IPS DF 4.7 (cell line): Measurements from ENCODE around the gene RWDD4.

Experiments used
- DNase-seq: peaks from one replicate; pipeline ENCODE4 v3.0.0-alpha.2; 2013; ENCODE audit warnings: low spot score; ENCODE audit errors: extremely low read depth

Gene RWDD4

DNA sequence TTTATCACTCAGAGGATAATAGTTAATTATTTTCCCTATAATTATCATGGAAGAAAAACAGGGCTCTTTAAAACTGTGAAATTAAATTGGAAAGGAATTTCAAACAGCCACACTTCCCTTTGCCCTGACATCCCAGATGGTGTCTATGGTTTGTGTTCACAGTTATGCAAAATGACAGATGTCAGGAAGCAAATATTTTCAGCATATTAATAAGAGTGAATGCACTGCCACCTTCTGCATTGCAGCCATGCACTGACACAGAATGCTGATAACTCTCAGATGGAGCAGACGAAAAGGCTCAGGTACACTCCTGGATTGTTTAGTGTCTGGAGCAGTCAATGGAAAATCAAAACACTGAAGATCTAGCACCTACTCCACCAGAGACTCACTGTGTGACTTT lies 57.6 kb downstream of the RWDD4 start:
- no peak for DNase-seq

DNA sequence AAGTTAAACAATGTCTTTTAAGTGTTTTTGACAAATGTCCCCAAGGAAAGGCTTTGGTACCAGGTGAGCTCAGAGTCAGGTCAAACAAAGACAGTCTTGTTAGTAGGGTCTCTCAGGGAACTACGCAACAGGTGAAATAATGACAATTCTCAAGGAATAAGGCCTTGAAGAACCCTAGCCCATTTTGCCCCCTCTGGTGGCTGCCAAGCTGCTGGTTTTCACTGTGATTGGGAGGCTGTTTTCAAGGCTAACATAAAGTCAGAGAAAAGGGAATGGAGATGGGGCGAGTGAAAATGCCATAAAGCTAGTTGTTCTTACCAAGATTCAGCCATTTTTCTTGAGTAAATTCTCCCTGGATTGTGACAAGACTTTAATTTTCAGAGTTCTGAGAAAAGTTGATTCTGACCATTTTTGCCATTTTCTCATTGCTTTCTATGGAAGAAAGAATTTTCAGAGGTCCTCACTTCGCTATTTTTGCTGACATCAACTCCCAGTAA lies 58.7 kb downstream of the RWDD4 start:
- DNase-seq, result no peak

DNA sequence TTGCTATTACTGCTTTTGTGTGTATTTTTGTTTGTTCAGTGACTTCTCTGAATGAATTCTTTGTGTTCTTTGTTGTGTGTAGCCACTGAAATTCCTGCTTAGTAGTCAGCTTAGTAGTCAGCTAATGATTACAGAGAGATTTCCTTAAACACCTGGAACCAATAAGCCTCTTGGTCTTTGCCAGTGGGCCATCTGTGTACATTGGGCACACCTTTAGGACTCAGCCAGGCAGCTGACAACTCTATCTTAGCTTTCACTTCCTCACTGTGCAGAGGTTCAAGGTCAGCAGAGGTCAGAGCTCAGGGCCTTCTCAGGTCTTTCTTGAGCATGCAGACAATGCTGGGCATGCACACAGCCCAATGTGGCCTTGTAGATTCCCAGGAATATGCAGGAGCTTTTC lies 59.3 kb downstream of the RWDD4 start:
- DNase-seq, result no peak

DNA sequence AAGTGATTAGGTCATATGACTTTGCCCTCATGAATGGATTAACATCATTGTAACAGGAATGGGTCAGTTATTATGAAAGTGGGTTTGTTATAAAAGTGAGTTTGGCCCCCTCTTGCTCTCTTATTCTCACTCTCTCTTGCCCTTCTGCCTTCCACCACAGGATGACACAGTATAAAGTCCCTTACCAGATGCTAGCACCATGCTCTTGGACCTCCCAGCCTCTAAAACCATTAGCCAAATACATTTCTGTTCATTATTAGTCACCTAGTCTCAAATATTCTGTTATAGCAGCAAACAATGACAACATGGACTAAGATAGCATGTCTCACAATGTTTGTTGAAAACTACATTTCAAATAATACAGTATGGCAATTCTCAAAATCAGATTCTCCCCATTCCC lies 59.7 kb downstream of the RWDD4 start:
- DNase-seq, result no peak

DNA sequence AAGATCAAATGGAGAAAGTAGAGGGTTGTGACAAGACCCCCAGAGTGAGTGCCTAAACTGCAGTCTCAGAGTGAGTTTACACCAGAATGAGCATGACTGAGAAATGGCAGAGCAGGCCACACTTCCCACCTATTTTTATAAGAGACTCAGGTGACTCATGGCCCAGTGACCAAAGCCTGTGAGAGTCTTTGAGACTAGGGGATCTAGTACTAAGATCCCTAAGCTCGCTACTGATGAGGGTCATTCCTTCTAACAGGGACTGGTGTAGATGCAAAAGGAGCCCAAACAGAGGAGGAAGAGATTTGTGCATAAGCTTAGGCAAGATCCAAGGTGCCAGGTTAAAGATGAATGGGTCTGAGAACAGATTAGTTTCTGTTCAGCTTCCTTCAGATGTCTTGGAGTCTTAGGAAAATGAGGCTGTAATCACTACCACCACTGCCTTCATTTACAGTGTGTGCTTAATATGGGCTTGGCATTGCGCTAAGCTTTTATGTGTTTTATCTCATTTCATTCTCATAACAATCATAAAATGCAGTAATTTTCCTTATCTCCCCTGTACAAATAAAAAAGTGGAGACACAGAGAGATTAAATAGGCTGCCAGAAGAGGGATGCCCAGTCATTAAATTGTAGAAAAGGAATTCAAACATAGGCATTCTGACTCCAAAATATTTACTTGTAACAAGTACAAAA lies 62.8 kb downstream of the RWDD4 start:
- no peak for DNase-seq

DNA sequence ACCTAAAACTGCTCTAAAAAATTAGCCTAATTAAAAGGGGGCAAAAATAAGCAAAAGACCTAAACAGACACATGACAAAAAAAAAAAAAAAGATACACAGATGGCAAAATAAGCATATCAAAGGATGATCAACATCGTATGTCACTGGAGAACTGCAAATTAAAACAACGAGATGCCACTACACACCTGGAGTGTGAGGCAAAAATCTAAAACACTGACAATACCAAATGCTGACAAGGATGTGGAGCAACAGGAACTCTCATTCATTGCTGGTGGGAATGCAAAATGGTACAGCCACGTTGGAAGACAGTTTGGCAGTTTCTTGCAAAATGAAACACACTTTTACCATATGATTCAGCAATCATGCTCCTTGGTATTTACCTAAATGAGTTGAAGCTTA lies 64.2 kb downstream of the RWDD4 start:
- DNase-seq, result no peak

DNA sequence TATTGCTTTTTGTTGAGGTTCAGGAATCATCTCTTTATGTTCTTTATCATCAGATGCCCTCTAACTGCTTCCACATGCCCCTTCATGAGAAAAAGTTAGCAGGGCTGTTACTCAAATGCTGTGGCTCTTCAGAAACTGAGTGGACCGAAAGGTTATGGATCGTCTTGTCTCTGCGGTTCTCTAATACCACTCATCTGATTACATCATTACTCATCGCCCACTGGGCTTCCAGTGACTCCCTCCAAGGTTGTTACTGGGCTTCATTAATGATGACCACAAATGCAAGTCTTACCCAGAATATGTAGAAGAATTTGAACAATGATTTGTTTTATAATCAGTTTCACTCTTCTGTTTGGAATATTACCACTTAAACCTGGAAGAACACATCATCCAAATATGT lies 67.7 kb downstream of the RWDD4 start:
- DNase-seq, result no peak
